Stimulated activated CD4-positive, alpha-beta T cell treated with anti-CD3 and anti-CD28 coated beads, Interleukin-4, amount 100 ng/mL, for 1 hour (primary cell): ENCODE measurements around the gene BCAS3.

ENCODE experiments used
- DNase-seq: peaks from one replicate; pipeline ENCODE4 v3.0.0-alpha.2; 2020

Gene BCAS3

GRCh38 chr17:61279476-61280145, 602.0 kb downstream of the BCAS3 start:
- no peak for DNase-seq

- no peak for DNase-seq
Measured at GRCh38 chr17:61280338-61280737, 602.7 kb downstream of the BCAS3 start.

- no peak for DNase-seq
Measured at GRCh38 chr17:61280851-61281250, 603.2 kb downstream of the BCAS3 start.

GRCh38 chr17:61282377-61282776, 604.7 kb downstream of the BCAS3 start:
- no peak for DNase-seq

GRCh38 chr17:61283043-61283442, 605.4 kb downstream of the BCAS3 start:
- no peak for DNase-seq

- DNase-seq = no peak
Measured at GRCh38 chr17:61284174-61284573, 606.5 kb downstream of the BCAS3 start.

GRCh38 chr17:61284746-61285145, 607.1 kb downstream of the BCAS3 start:
- no peak for DNase-seq

GRCh38 chr17:61285526-61286320, 608.1 kb downstream of the BCAS3 start:
- DNase-seq = no peak

- no peak for DNase-seq
Measured at GRCh38 chr17:61286449-61286848, 608.8 kb downstream of the BCAS3 start.

GRCh38 chr17:61289408-61290385, 612.0 kb downstream of the BCAS3 start:
- DNase-seq = no peak

GRCh38 chr17:61291451-61292285, 614.0 kb downstream of the BCAS3 start:
- no peak for DNase-seq

- no peak for DNase-seq
Measured at GRCh38 chr17:61294286-61294685, 616.6 kb downstream of the BCAS3 start.

GRCh38 chr17:61294777-61295176, 617.1 kb downstream of the BCAS3 start:
- DNase-seq = no peak

GRCh38 chr17:61296058-61296457, 618.4 kb downstream of the BCAS3 start:
- no peak for DNase-seq

GRCh38 chr17:61299517-61300513, 622.2 kb downstream of the BCAS3 start:
- no peak for DNase-seq

- no peak for DNase-seq
Measured at GRCh38 chr17:61302953-61303816, 625.5 kb downstream of the BCAS3 start.

GRCh38 chr17:61303817-61304096, 626.1 kb downstream of the BCAS3 start:
- DNase-seq = no peak

- no peak for DNase-seq
Measured at GRCh38 chr17:61305024-61305423, 627.4 kb downstream of the BCAS3 start.

- no peak for DNase-seq
Measured at GRCh38 chr17:61306003-61306402, 628.4 kb downstream of the BCAS3 start.
